ENCODE results near the gene TRPT1. TPM values are rescaled to one million over a fixed set of nuclear protein-coding genes. Genes with fewer than 3 reads are reported as not detected.

The TRPT1 gene
- total RNA-seq, 1 experiment from 2014 or later: 66.1 TPM

GRCh38 chr11:64178951-64179639, 46.9 kb downstream of the TRPT1 start:
- in situ Hi-C loops (cut with HindIII; ENCODE audit: low pct_unique_long_range_greater_than_20kb, low sequenced_read_pairs): no loop called here
- intact Hi-C loops (cut with micrococcal nuclease; ENCODE audit: unreplicated experiment): no loop called here
- ATAC-seq (no peak), DNase-seq (ENCODE audit: low read depth, low spot score) (no peak)
- ChIA-PET CTCF (no interaction called here), POLR2A (no interaction called here)
- Histone ChIP-seq H3K36me3 (ENCODE audit: control insufficient read depth, insufficient read depth, low read length) (no peaks in the 10 kb centered on the region), H3K27me3 (ENCODE audit: control insufficient read depth, insufficient read depth, low read length) (no peaks in the 10 kb centered on the region), H3K27ac (ENCODE audit: low read length) (no peak overlapping the region), H3K4me1 (ENCODE audit: control insufficient read depth, insufficient read depth, low read length) (peaks cover 28% of the 10 kb centered on the region), H3K4me3 (ENCODE audit: low read depth in 2 of 2, low read length in 2 of 2) (no peak overlapping the region), H3K9me3 (ENCODE audit: control insufficient read depth, insufficient read depth, low read depth, low read length) (peaks cover 7% of the 10 kb centered on the region; the same call in 1 of the 2 replicates)
- TF ChIP-seq REST (IDR thresholded peaks at IDR 0.05; ENCODE audit: insufficient read depth in 1 of 2, low read depth in 2 of 2, low read length in 1 of 2): no peak
- no peak for TF ChIP-seq POLR2AphosphoS5 (IDR thresholded peaks at IDR 0.05; ENCODE audit: low read depth, low read length)
- TF ChIP-seq TCF7L2 (IDR thresholded peaks at IDR 0.05; ENCODE audit: low read depth, low read length): no peak
- TF ChIP-seq SIN3A (IDR thresholded peaks at IDR 0.05; ENCODE audit: borderline replicate concordance, insufficient read depth, low read depth, low read length): no peak
- TF ChIP-seq CTCF (IDR thresholded peaks at IDR 0.05): no peak
- BruUV-seq (replicated peaks): no TSS peak

- ATAC-seq: no peak
- no peak for TF ChIP-seq TCF7L2 (IDR thresholded peaks at IDR 0.05; ENCODE audit: low read depth, low read length)
- no peak for TF ChIP-seq SIN3A (IDR thresholded peaks at IDR 0.05; ENCODE audit: borderline replicate concordance, insufficient read depth, low read depth, low read length)
Observed at GRCh38 chr11:64178203-64178602, 47.8 kb downstream of the TRPT1 start.

GRCh38 chr11:64176751-64177150, 49.2 kb downstream of the TRPT1 start:
- Histone ChIP-seq H3K27me3 (ENCODE audit: control insufficient read depth, insufficient read depth, low read length) (no peaks in the 10 kb centered on the region), H3K36me3 (ENCODE audit: control insufficient read depth, insufficient read depth, low read length) (no peaks in the 10 kb centered on the region), H3K9me3 (ENCODE audit: control insufficient read depth, insufficient read depth, low read depth, low read length) (peaks cover 7% of the 10 kb centered on the region; the same call in 1 of the 2 replicates), H3K4me1 (ENCODE audit: control insufficient read depth, insufficient read depth, low read length) (peaks cover 11% of the 10 kb centered on the region), H3K27ac (ENCODE audit: low read length) (no peak overlapping the region), H3K4me3 (ENCODE audit: low read depth in 2 of 2, low read length in 2 of 2) (no peak overlapping the region)
- DNase-seq (ENCODE audit: low read depth, low spot score) (no peak), ATAC-seq (no peak)
- in situ Hi-C loops (cut with HindIII; ENCODE audit: low pct_unique_long_range_greater_than_20kb, low sequenced_read_pairs) (no loop called here), intact Hi-C loops (cut with micrococcal nuclease; ENCODE audit: unreplicated experiment) (no loop called here)
- CTCF ChIA-PET: interaction anchor here (0.6 kb wide), 1 partner anchor 26 kb away, joined by 4 read pairs; no protein-coding TSS in a partner anchor
- BruUV-seq (replicated peaks): no TSS peak
- POLR2A ChIA-PET: interaction anchor here (0.6 kb wide), 1 partner anchor 247 kb away, joined by 5 read pairs; no protein-coding TSS in a partner anchor
- no peak for TF ChIP-seq POLR2AphosphoS5 (IDR thresholded peaks at IDR 0.05; ENCODE audit: low read depth, low read length)
- no peak for TF ChIP-seq TCF7L2 (IDR thresholded peaks at IDR 0.05; ENCODE audit: low read depth, low read length)
- TF ChIP-seq SIN3A (IDR thresholded peaks at IDR 0.05; ENCODE audit: borderline replicate concordance, insufficient read depth, low read depth, low read length): no peak
- TF ChIP-seq CTCF (IDR thresholded peaks at IDR 0.05): no peak
- no peak for TF ChIP-seq REST (IDR thresholded peaks at IDR 0.05; ENCODE audit: insufficient read depth in 1 of 2, low read depth in 2 of 2, low read length in 1 of 2)

More at GRCh38 chr11:64178203-64178602, 47.8 kb downstream of the TRPT1 start:
- Histone ChIP-seq H3K4me3 (ENCODE audit: low read depth in 2 of 2, low read length in 2 of 2) (no peak overlapping the region), H3K4me1 (ENCODE audit: control insufficient read depth, insufficient read depth, low read length) (peaks cover 20% of the 10 kb centered on the region), H3K36me3 (ENCODE audit: control insufficient read depth, insufficient read depth, low read length) (no peaks in the 10 kb centered on the region), H3K27me3 (ENCODE audit: control insufficient read depth, insufficient read depth, low read length) (no peaks in the 10 kb centered on the region), H3K27ac (ENCODE audit: low read length) (no peak overlapping the region), H3K9me3 (ENCODE audit: control insufficient read depth, insufficient read depth, low read depth, low read length) (peaks cover 7% of the 10 kb centered on the region; the same call in 1 of the 2 replicates)
- intact Hi-C loops (cut with micrococcal nuclease; ENCODE audit: unreplicated experiment) (no loop called here), in situ Hi-C loops (cut with HindIII; ENCODE audit: low pct_unique_long_range_greater_than_20kb, low sequenced_read_pairs) (no loop called here)
- POLR2A ChIA-PET: no interaction called here
- no TSS peak for BruUV-seq (replicated peaks)
- CTCF ChIA-PET: no interaction called here
- no peak for DNase-seq (ENCODE audit: low read depth, low spot score)

Data from Panc1 (cell line).